ENCODE data around the gene TH. TPM values are rescaled to one million over a fixed set of nuclear protein-coding genes. Genes with fewer than 3 reads are reported as not detected.

TH gene
- total and polyA plus RNA-seq, 3 donors from 2014 or later = 1.1 to 2.0 (median 1.2) TPM

- DNase-seq = no peak
- intact Hi-C loops (cut with DNase I; ENCODE audit: low total_unique reads) = no loop called here
- Histone ChIP-seq H3K27me3 (no peaks in the 10 kb centered on the region), H3K4me3 (no peak overlapping the region), H3K36me3 (ENCODE audit: low read depth, missing control alignments) (no peaks in the 10 kb centered on the region), H3K4me1 (peaks cover 16% of the 10 kb centered on the region), H3K9me3 (no peaks in the 10 kb centered on the region), H3K27ac (no peak overlapping the region)
- TF ChIP-seq POLR2A (IDR thresholded peaks at IDR 0.05) (no peak), CTCF (IDR thresholded peaks at IDR 0.05) (no peak)
- WGBS, 2 donors = 83% methylated on average over 6 to 10 of the region's 10 CpGs
Measured at GRCh38 chr11:2169005-2169378, 2.6 kb downstream of the TH start.

DNA sequence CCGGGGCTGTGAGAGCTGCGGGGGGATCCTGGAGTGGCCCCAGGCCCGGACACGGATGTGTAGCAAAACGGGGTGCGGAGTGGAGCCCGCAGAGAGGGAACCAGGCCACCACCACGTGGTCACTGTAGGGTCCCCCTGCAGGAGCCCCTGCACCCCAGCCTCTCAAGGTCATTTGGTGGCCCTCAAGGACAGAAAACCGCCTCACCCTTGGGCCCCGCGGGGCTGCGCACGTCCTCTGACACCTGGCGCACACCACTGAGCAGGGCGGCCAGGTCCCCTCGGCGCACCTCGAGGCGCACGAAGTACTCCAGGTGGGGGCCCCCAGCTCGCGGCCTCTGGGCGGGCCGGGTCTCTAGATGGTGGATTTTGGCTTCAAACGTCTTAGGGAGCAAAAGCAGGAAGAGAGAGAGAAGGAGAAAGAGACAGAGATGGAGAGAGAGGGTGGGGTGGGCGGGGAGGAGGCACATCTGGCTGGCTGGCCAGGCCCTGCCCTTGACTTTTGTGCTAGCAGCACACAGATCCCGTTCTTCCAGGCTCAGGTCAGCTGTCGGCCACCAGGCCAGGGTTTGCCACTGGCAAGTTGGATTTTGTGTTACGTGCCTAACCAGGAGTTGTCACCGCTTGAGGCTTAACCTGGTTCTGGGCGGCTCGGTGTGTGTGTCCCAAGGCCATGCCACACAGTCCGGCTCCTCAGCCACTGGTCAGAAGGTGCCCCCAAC is 3.2 kb downstream of the TH start:
- WGBS, 2 donors = 74% methylated on average over 24 to 32 of the region's 33 CpGs
- intact Hi-C loops (cut with DNase I; ENCODE audit: low total_unique reads) = no loop called here
- Histone ChIP-seq H3K27me3 (no peaks in the 10 kb centered on the region), H3K9me3 (no peaks in the 10 kb centered on the region), H3K4me1 (peaks cover 16% of the 10 kb centered on the region), H3K27ac (no peak overlapping the region), H3K4me3 (no peak overlapping the region), H3K36me3 (ENCODE audit: low read depth, missing control alignments) (no peaks in the 10 kb centered on the region)
- TF ChIP-seq POLR2A (IDR thresholded peaks at IDR 0.05) = no peak
- TF ChIP-seq CTCF (IDR thresholded peaks at IDR 0.05) = no peak
- DNase-seq = peak; percentile 29

- TF ChIP-seq CTCF (IDR thresholded peaks at IDR 0.05) = no peak
- TF ChIP-seq POLR2A (IDR thresholded peaks at IDR 0.05) = no peak
- H3K36me3 ChIP-seq (ENCODE audit: low read depth, missing control alignments) = no peaks in the 10 kb centered on the region
- no peak overlapping the region for H3K4me3 ChIP-seq
- no peaks in the 10 kb centered on the region for H3K27me3 ChIP-seq
- H3K27ac ChIP-seq = no peak overlapping the region
- intact Hi-C loops (cut with DNase I; ENCODE audit: low total_unique reads) = no loop called here
- peaks cover 16% of the 10 kb centered on the region for H3K4me1 ChIP-seq
- no peak for DNase-seq
- H3K9me3 ChIP-seq = no peaks in the 10 kb centered on the region
- 74 to 94% methylated on average over 3 to 31 of the region's 31 CpGs for WGBS, 2 donors
Measured at GRCh38 chr11:2167141-2168045, 4.2 kb downstream of the TH start.

GRCh38 chr11:2166091-2166851 is 5.3 kb downstream of the TH start:
- peak; percentile 51 for DNase-seq
- intact Hi-C loops (cut with DNase I; ENCODE audit: low total_unique reads) = no loop called here
- 14 to 15% methylated on average over 12 to 28 of the region's 70 CpGs for WGBS, 2 donors
- TF ChIP-seq POLR2A (IDR thresholded peaks at IDR 0.05) = no peak
- peak in 2 of 3 experiments; percentile 31 to 47 for TF ChIP-seq CTCF (IDR thresholded peaks at IDR 0.05)
- Histone ChIP-seq H3K27me3 (no peaks in the 10 kb centered on the region), H3K9me3 (no peaks in the 10 kb centered on the region), H3K4me1 (peaks cover 16% of the 10 kb centered on the region), H3K36me3 (ENCODE audit: low read depth, missing control alignments) (no peaks in the 10 kb centered on the region), H3K4me3 (peak overlapping the region; percentile 18 to 23), H3K27ac (no peak overlapping the region)
